Measurements from ENCODE around the gene NKAPL. TPM values are rescaled to one million over a fixed set of nuclear protein-coding genes. Genes with fewer than 3 reads are reported as not detected.

NKAPL gene
- total RNA-seq, 4 donors from 2014 or later = 3.1 to 6.6 (median 4.4) TPM

DNA sequence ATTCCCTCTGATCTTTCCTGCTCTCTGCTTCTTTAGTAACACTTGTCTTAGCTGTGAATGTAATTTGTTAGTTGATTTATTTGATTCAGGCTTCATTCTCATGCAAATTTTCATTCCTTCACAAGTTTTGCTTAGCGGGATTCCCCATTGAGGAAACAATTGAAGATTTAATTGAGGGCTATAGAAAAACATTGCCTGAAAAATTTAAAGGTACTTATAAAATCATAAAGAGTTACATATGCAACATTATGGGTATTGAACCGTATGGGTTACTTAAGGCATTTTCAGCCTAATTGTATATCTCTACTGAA lies 45.9 kb upstream of the NKAPL start:
- no peak for ATAC-seq
- H3K9me3 ChIP-seq = no peaks in the 10 kb centered on the region
- WGBS, 2 donors (ENCODE audit: low coverage in 1 of 2) = 8 to 15% methylated on average over 2 of the region's 2 CpGs
- H3K27me3 ChIP-seq = peaks cover 88% of the 10 kb centered on the region
- no peak overlapping the region for H3K4me3 ChIP-seq
- no peak overlapping the region for H3K27ac ChIP-seq
- TF ChIP-seq, protein P1, sequence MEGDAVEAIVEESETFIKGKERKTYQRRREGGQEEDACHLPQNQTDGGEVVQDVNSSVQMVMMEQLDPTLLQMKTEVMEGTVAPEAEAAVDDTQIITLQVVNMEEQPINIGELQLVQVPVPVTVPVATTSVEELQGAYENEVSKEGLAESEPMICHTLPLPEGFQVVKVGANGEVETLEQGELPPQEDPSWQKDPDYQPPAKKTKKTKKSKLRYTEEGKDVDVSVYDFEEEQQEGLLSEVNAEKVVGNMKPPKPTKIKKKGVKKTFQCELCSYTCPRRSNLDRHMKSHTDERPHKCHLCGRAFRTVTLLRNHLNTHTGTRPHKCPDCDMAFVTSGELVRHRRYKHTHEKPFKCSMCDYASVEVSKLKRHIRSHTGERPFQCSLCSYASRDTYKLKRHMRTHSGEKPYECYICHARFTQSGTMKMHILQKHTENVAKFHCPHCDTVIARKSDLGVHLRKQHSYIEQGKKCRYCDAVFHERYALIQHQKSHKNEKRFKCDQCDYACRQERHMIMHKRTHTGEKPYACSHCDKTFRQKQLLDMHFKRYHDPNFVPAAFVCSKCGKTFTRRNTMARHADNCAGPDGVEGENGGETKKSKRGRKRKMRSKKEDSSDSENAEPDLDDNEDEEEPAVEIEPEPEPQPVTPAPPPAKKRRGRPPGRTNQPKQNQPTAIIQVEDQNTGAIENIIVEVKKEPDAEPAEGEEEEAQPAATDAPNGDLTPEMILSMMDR (IDR thresholded peaks at IDR 0.05) = no peak
- TF ChIP-seq EP300 (IDR thresholded peaks at IDR 0.05) (no peak), POLR2AphosphoS5 (IDR thresholded peaks at IDR 0.05) (no peak), POLR2A (IDR thresholded peaks at IDR 0.05) (no peak)
- H3K36me3 ChIP-seq = no peaks in the 10 kb centered on the region
- H3K4me1 ChIP-seq = peaks cover 0 to 9% (median 2%) of the 10 kb centered on the region in 3 donors

DNA sequence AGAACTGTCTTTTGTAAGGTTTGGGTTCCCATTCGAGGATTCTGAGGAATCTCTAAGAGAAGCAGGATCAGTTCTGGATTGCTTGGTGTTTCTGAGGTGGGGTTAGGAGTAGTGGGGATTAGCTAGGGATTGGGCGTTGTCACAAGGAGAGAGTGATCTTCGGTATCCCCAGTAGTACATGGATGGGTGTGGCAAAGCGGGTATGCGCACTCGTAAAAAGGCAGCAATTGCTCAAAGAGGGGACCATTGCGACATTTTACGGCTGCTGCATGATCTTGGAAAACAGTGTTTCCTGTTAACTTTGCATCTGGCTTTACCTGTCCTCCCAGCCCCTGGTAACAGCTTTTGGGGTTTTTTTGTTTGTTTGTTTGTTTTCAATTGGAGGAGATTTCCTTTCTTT lies 43.7 kb upstream of the NKAPL start:
- TF ChIP-seq, protein P1 (IDR thresholded peaks at IDR 0.05) = no peak
- TF ChIP-seq EP300 (IDR thresholded peaks at IDR 0.05) (no peak), POLR2A (IDR thresholded peaks at IDR 0.05) (no peak), POLR2AphosphoS5 (IDR thresholded peaks at IDR 0.05) (no peak)
- peaks cover 0 to 16% (median 5%) of the 10 kb centered on the region in 3 donors for H3K4me1 ChIP-seq
- no peaks in the 10 kb centered on the region for H3K9me3 ChIP-seq
- H3K27me3 ChIP-seq = peaks cover 67% of the 10 kb centered on the region
- 17 to 40% methylated on average over 6 to 8 of the region's 8 CpGs for WGBS, 2 donors (ENCODE audit: low coverage in 1 of 2)
- H3K4me3 ChIP-seq = no peak overlapping the region
- ATAC-seq = no peak
- H3K36me3 ChIP-seq = no peaks in the 10 kb centered on the region
- no peak overlapping the region for H3K27ac ChIP-seq

GRCh38 chr6:28217890-28218289 lies 41.2 kb upstream of the NKAPL start:
- peaks cover 60% of the 10 kb centered on the region for H3K27me3 ChIP-seq
- no peak for TF ChIP-seq EP300 (IDR thresholded peaks at IDR 0.05)
- no peak for TF ChIP-seq POLR2AphosphoS5 (IDR thresholded peaks at IDR 0.05)
- TF ChIP-seq, protein P1 (IDR thresholded peaks at IDR 0.05) = no peak
- no peak for TF ChIP-seq POLR2A (IDR thresholded peaks at IDR 0.05)
- no peaks in the 10 kb centered on the region for H3K36me3 ChIP-seq
- ATAC-seq = no peak
- 90 to 95% methylated on average over 6 to 7 of the region's 12 CpGs for WGBS, 2 donors (ENCODE audit: low coverage in 1 of 2)
- H3K27ac ChIP-seq = no peak overlapping the region
- no peaks in the 10 kb centered on the region for H3K9me3 ChIP-seq
- peaks cover 0 to 16% (median 5%) of the 10 kb centered on the region in 3 donors for H3K4me1 ChIP-seq
- H3K4me3 ChIP-seq = peak overlapping the region in 1 of 2 donors; percentile 66

DNA sequence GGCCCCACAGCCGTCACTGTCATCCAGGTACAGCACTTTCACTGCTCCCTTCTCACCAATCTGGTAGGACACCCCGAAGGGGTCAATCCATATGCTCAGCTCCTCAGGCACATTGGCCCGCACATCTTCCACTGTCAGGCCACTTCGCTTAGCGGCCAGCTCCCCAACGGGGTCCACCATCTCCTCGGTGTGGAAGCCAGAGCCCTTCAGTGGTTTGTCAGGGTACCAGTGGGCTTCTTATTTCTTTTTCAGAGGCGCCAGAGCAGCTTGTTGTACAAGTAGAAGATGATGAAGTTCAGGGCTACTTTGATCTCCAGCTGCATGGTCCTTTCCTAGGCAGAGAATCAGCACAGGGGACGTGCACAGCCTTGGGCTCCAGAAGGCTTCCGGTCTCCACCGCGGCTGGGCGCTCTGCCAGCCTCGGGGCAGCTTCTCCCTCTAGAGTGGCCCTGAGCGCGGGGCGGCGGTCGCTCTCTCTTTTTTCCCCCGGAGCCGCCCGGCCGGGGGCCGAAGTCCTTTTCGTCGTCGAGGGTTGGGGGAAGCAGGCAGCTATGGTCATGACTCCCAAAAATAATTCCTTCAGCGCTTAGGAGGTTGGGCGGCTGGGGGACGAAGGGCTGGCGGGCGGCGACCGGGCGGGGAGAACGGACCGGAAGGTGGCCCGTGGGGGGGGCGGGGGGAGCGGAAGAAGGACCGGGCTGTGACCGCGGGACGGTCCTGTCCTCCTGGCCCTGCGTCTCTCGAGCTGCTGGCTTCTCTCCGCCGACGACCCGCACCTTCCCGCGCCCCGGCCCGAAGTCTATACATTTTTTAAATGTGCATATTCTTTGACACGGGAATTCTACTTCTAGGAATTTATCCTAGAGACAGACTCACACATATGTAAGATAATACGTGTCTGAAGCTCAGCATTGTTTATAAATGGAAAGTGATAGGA lies 40.5 kb upstream of the NKAPL start:
- no peak for TF ChIP-seq POLR2AphosphoS5 (IDR thresholded peaks at IDR 0.05)
- no peak for TF ChIP-seq EP300 (IDR thresholded peaks at IDR 0.05)
- TF ChIP-seq, protein P1 (IDR thresholded peaks at IDR 0.05) = peak in 1 of 4 experiments; percentile 9
- Histone ChIP-seq H3K9me3 (no peaks in the 10 kb centered on the region), H3K4me1 (peaks cover 0 to 16% (median 5%) of the 10 kb centered on the region in 3 donors), H3K36me3 (no peaks in the 10 kb centered on the region), H3K4me3 (peak overlapping the region; percentile 66 to 87), H3K27ac (peak overlapping the region; percentile 19 to 82 (median 64)), H3K27me3 (peaks cover 53% of the 10 kb centered on the region)
- 16 to 66% methylated on average over 7 to 18 of the region's 56 CpGs for WGBS, 2 donors (ENCODE audit: low coverage in 1 of 2)
- peak; percentile 88 for ATAC-seq
